Mesendoderm (in vitro differentiated cells): Measurements from ENCODE around the gene MYMX.
"Not testable (repeated sequence)": the region's sequence is repeated elsewhere in the genome, so short reads cannot be mapped to it uniquely, and the experiment has no call there.

ENCODE experiments used
- DNase-seq: peaks from one replicate; pipeline ENCODE4 v3.0.0; 2013
- H2AK5ac ChIP-seq: 2 replicates; pipeline ENCODE4 v1.6.1; 2013; ENCODE audit warnings: low read length, inconsistent platforms
- H2BK120ac ChIP-seq: 2 replicates; pipeline ENCODE4 v1.6.1; 2013; ENCODE audit warnings: low read depth, mild to moderate bottlenecking, low read length, moderate library complexity, mixed read lengths
- H2BK15ac ChIP-seq: replicated peaks from 2 replicates; pipeline ENCODE4 v1.6.1; 2013; ENCODE audit warnings: low read depth, mild to moderate bottlenecking, moderate library complexity
- H2BK5ac ChIP-seq: 2 replicates; pipeline ENCODE4 v1.6.1; 2013; ENCODE audit warnings: low read length, inconsistent platforms
- H3K18ac ChIP-seq: 2 replicates; pipeline ENCODE4 v1.6.1; 2013; ENCODE audit warnings: mild to moderate bottlenecking, low read length, mixed read lengths
- H3K23ac ChIP-seq: one replicate; pipeline ENCODE4 v1.6.1; 2013; ENCODE audit warnings: low read length
- H3K27ac ChIP-seq: 2 replicates; pipeline ENCODE4 v1.5.1; 2013; ENCODE audit warnings: low read depth, mild to moderate bottlenecking, inconsistent platforms, low read length, moderate library complexity
- H3K27me3 ChIP-seq: 2 replicates; pipeline ENCODE4 v1.6.1; 2013; ENCODE audit warnings: low read length, control low read depth, mild to moderate bottlenecking, inconsistent platforms; ENCODE audit not compliant: insufficient read depth, poor library complexity
- H3K36me3 ChIP-seq: 2 replicates; pipeline ENCODE4 v1.6.1; 2013; ENCODE audit warnings: low read length, inconsistent platforms; ENCODE audit not compliant: control insufficient read depth, insufficient read depth
- H3K4ac ChIP-seq: one replicate; pipeline ENCODE4 v1.6.1; 2013; ENCODE audit warnings: low read depth, mild to moderate bottlenecking, low read length, moderate library complexity
- H3K4me1 ChIP-seq: 2 replicates; pipeline ENCODE4 v1.6.1; 2013; ENCODE audit warnings: low read depth, low read length, inconsistent platforms; ENCODE audit not compliant: control insufficient read depth
- H3K4me2 ChIP-seq: 2 replicates; pipeline ENCODE4 v1.6.1; 2013; ENCODE audit warnings: low read length
- H3K4me3 ChIP-seq: 2 replicates; pipeline ENCODE4 v1.5.1; 2013; ENCODE audit warnings: mild to moderate bottlenecking, low read length
- H3K56ac ChIP-seq: one replicate; pipeline ENCODE4 v1.6.1; 2013; ENCODE audit warnings: low read length
- H3K79me1 ChIP-seq: 2 replicates; pipeline ENCODE4 v1.6.1; 2013; ENCODE audit warnings: low read length, inconsistent platforms
- H3K79me2 ChIP-seq: 2 replicates; pipeline ENCODE4 v1.6.1; 2013; ENCODE audit warnings: mild to moderate bottlenecking, low read length; ENCODE audit not compliant: control insufficient read depth, insufficient read depth
- H3K9ac ChIP-seq: 2 replicates; pipeline ENCODE4 v1.6.1; 2013; ENCODE audit warnings: low read length, inconsistent platforms
- H4K5ac ChIP-seq: one replicate; pipeline ENCODE4 v1.6.1; 2013; ENCODE audit warnings: low read length
- H4K8ac ChIP-seq: one replicate; pipeline ENCODE4 v1.6.1; 2013; ENCODE audit warnings: low read depth, mild to moderate bottlenecking, control low read depth, low read length, moderate library complexity
- WGBS: extraction: QIAGEN DNeasy Blood & Tissue Kit; methylation state at CpG from one replicate; pipeline ENCODE4 v1.1.7; 2013; ENCODE audit warnings: low lambda C conversion rate, missing lambda C conversion rate; ENCODE audit not compliant: insufficient coverage; ENCODE audit errors: extremely low coverage; 5-methylcytosine and 5-hydroxymethylcytosine counted together

MYMX gene

DNA sequence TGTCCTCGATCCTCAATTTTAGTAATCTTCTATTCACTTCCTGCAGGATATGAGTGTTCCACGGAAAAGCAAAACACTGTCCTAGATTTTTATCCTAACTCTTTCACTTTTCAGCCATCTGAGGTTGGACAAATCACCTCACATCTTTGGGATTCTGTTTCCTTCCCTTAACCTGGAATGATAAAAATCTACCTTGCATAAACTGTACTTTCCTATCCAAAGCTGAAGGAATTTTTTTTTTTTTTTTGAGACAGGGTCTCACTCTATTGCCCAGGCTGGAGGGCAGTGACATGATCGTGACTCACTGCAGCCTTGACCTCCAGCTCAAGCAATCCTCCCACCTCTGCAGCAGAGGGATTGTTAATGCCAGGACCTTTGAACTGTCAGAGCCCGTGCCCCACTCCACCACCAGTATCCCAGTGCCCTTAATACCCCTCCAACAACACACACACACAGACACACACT is 37.6 kb upstream of the MYMX start:
- no peak overlapping the region for H4K8ac ChIP-seq
- H3K79me1 ChIP-seq = no peaks in the 10 kb centered on the region
- H3K56ac ChIP-seq = no peak overlapping the region
- H3K27ac ChIP-seq = no peak overlapping the region
- H3K23ac ChIP-seq = no peak overlapping the region
- no CpG with 5 or more reads among the region's 4 CpGs for WGBS
- no peak overlapping the region for H3K9ac ChIP-seq
- no peak for DNase-seq
- H3K36me3 ChIP-seq = no peaks in the 10 kb centered on the region
- H3K4me2 ChIP-seq = no peak overlapping the region
- H3K4me1 ChIP-seq = no peaks in the 10 kb centered on the region
- H2AK5ac ChIP-seq = no peak overlapping the region
- no peak overlapping the region for H3K4me3 ChIP-seq
- H3K4ac ChIP-seq = no peak overlapping the region
- no peak overlapping the region for H3K18ac ChIP-seq
- H3K79me2 ChIP-seq = no peaks in the 10 kb centered on the region
- no peak overlapping the region for H2BK5ac ChIP-seq
- no peaks in the 10 kb centered on the region for H3K27me3 ChIP-seq
- no peak overlapping the region for H4K5ac ChIP-seq
- H2BK120ac ChIP-seq = no peak overlapping the region
- H2BK15ac ChIP-seq = no peak overlapping the region

DNA sequence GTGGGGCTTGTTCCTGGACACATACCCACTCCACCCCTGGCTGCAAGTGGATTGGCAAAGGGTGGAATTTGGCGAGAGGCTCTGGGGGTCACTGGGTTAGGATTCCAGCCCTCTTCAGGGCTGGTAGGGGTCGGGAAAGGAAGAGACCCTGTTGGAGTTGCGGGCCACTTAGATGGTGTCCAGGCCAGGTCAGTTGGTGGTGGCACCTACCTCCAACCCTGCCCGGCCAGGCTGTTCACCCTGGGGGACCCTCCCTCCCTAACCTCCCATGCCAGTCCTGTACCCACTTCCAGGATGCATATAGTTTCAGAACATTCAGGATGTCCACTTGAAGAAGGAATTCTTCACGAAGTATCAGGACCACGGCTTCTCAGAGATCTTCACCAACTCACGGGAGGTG is 37.1 kb upstream of the MYMX start:
- Histone ChIP-seq H4K8ac (no peak overlapping the region), H3K56ac (no peak overlapping the region)

DNA sequence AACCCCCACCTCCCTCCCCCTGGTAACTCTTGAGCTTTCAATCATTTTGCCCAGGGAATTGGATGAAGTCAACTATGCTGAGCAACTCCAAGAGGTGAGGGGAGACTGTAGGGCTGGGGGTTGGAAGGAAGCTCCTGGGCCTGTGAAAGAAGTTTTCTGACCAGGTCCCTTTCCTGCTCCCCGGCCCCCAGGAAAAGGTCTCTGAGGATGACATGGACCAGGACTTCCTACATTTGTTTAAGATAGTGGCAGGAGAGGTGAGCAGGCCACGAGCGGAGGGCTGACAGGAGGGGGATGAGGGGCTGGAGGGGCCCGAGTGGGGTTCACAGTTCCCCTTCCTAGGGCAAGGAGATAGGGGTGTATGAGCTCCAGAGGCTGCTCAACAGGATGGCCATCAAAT is 36.3 kb upstream of the MYMX start:
- H3K4me1 ChIP-seq = no peaks in the 10 kb centered on the region
- no peak overlapping the region for H3K56ac ChIP-seq
- no peaks in the 10 kb centered on the region for H3K36me3 ChIP-seq
- H3K9ac ChIP-seq = no peak overlapping the region
- H2AK5ac ChIP-seq = no peak overlapping the region
- H3K4me2 ChIP-seq = no peak overlapping the region
- H2BK15ac ChIP-seq = no peak overlapping the region
- no peak overlapping the region for H3K4me3 ChIP-seq
- no peak overlapping the region for H3K4ac ChIP-seq
- no peak overlapping the region for H3K18ac ChIP-seq
- no peak overlapping the region for H3K23ac ChIP-seq
- no peaks in the 10 kb centered on the region for H3K79me1 ChIP-seq
- no peak for DNase-seq
- no peak overlapping the region for H2BK120ac ChIP-seq
- H3K79me2 ChIP-seq = no peaks in the 10 kb centered on the region
- H4K5ac ChIP-seq = no peak overlapping the region
- no peaks in the 10 kb centered on the region for H3K27me3 ChIP-seq
- no peak overlapping the region for H2BK5ac ChIP-seq
- H3K27ac ChIP-seq = no peak overlapping the region
- no peak overlapping the region for H4K8ac ChIP-seq
- WGBS = no CpG with 5 or more reads among the region's 4 CpGs

More for the DNA sequence above, 37.1 kb upstream of the MYMX start:
- Histone ChIP-seq H2AK5ac (no peak overlapping the region), H3K4me1 (no peaks in the 10 kb centered on the region), H3K18ac (no peak overlapping the region), H3K27ac (no peak overlapping the region), H3K36me3 (no peaks in the 10 kb centered on the region), H3K4me2 (no peak overlapping the region), H3K79me2 (no peaks in the 10 kb centered on the region), H3K9ac (no peak overlapping the region), H3K23ac (no peak overlapping the region), H2BK15ac (no peak overlapping the region), H2BK120ac (no peak overlapping the region), H3K79me1 (no peaks in the 10 kb centered on the region), H2BK5ac (no peak overlapping the region), H4K5ac (no peak overlapping the region), H3K4me3 (no peak overlapping the region), H3K27me3 (no peaks in the 10 kb centered on the region), H3K4ac (no peak overlapping the region)
- WGBS = no CpG with 5 or more reads among the region's 7 CpGs
- no peak for DNase-seq

- Histone ChIP-seq H3K79me2 (no peaks in the 10 kb centered on the region), H2BK15ac (no peak overlapping the region), H3K27ac (no peak overlapping the region), H3K4me3 (no peak overlapping the region), H3K4me2 (no peak overlapping the region), H3K27me3 (no peaks in the 10 kb centered on the region), H2AK5ac (no peak overlapping the region), H2BK5ac (no peak overlapping the region), H3K18ac (no peak overlapping the region), H3K23ac (no peak overlapping the region), H3K79me1 (no peaks in the 10 kb centered on the region), H3K4ac (no peak overlapping the region), H3K36me3 (no peaks in the 10 kb centered on the region), H4K5ac (no peak overlapping the region), H4K8ac (no peak overlapping the region), H2BK120ac (no peak overlapping the region), H3K9ac (no peak overlapping the region), H3K4me1 (peaks cover under 1% of the 10 kb centered on the region), H3K56ac (no peak overlapping the region)
- no CpG with 5 or more reads among the region's 4 CpGs for WGBS
- no peak for DNase-seq
Observed at GRCh38 chr6:44180886-44181285, 35.8 kb upstream of the MYMX start.

- not testable (repeated sequence) for H3K27ac ChIP-seq, H3K18ac ChIP-seq, H3K23ac ChIP-seq, H3K4me2 ChIP-seq, H3K79me1 ChIP-seq, H3K79me2 ChIP-seq, H3K27me3 ChIP-seq, H4K8ac ChIP-seq, H2BK120ac ChIP-seq, H3K9ac ChIP-seq, H2BK15ac ChIP-seq, DNase-seq, H3K4me1 ChIP-seq, H2BK5ac ChIP-seq, H2AK5ac ChIP-seq, H4K5ac ChIP-seq, H3K4me3 ChIP-seq, H3K4ac ChIP-seq, H3K36me3 ChIP-seq, H3K56ac ChIP-seq
Observed at GRCh38 chr6:44181784-44182183, 34.9 kb upstream of the MYMX start.

- no peak overlapping the region for H3K23ac ChIP-seq
- H2BK120ac ChIP-seq = no peak overlapping the region
- H3K27me3 ChIP-seq = no peaks in the 10 kb centered on the region
- H3K56ac ChIP-seq = no peak overlapping the region
- H3K4ac ChIP-seq = no peak overlapping the region
- DNase-seq = no peak
- WGBS = no CpG with 5 or more reads among the region's 4 CpGs
- H3K9ac ChIP-seq = no peak overlapping the region
- no peaks in the 10 kb centered on the region for H3K36me3 ChIP-seq
- H3K79me2 ChIP-seq = no peaks in the 10 kb centered on the region
- H2BK5ac ChIP-seq = no peak overlapping the region
- no peak overlapping the region for H3K4me3 ChIP-seq
- no peak overlapping the region for H2AK5ac ChIP-seq
- H3K4me2 ChIP-seq = no peak overlapping the region
- H3K18ac ChIP-seq = no peak overlapping the region
- H2BK15ac ChIP-seq = no peak overlapping the region
- no peak overlapping the region for H4K8ac ChIP-seq
- H4K5ac ChIP-seq = no peak overlapping the region
- no peak overlapping the region for H3K27ac ChIP-seq
- H3K79me1 ChIP-seq = no peaks in the 10 kb centered on the region
- peaks cover 2% of the 10 kb centered on the region for H3K4me1 ChIP-seq
Observed at GRCh38 chr6:44182911-44183390, 33.8 kb upstream of the MYMX start.
